K562 (cell line): ENCODE measurements around the gene ORMDL2. TPM values are rescaled to one million over a fixed set of nuclear protein-coding genes. Genes with fewer than 3 reads are reported as not detected.

Source experiments
- ATAC-seq: fragments of 200-7000 bp; cut with Tn5 transposase; 3 replicates; pipeline ENCODE4 v1.9.1; 2020; ENCODE audit warnings: moderate library complexity
- BruUV-seq: library from RNA; stranded (reverse); fragments of 400-500 nt; replicated peaks from 2 replicates; lab custom pipeline; 2021; lab: Mats Ljungman, UMichigan
- CTCF ChIA-PET: fragments of 300-600 bp; formaldehyde crosslinking; extraction: SDS; loops from one replicate; lab custom pipeline; 2021; ENCODE audit warnings: low intra/inter-chr PET ratio; lab: Yijun Ruan, JAX
- POLR2A ChIA-PET: fragments of 300-600, 350-650 bp; sonication (Branson Sonifier 250); formaldehyde crosslinking; extraction: SDS; loops from one replicate; lab custom pipeline; 2021; ENCODE audit warnings: antibody characterized with exemption, inconsistent platforms; lab: Yijun Ruan, JAX
- DNase-seq, 4 experiments: peaks; one replicate each; pipeline versions ENCODE4 v3.0.0 to v3.0.0-alpha.2; 2011 to 2018; ENCODE audit warnings: low spot score in 3 of 4, mixed read lengths in 3 of 4; ENCODE audit errors: extremely low read depth in 1 of 4
- FAIRE-seq: peaks from 2 replicates; lab custom pipeline; 2011; peaks lifted over from hg19 to GRCh38; lab: Jason Lieb, UNC
- H2AFZ ChIP-seq: 2 replicates; pipeline ENCODE4 v1.6.0; 2011; ENCODE audit warnings: low read depth, low read length, control low read depth, inconsistent platforms
- H3K27ac ChIP-seq: fragments of 200-600 bp; 3 replicates; pipeline ENCODE4 v1.8.0; 2011; ENCODE audit warnings: low read depth, mild to moderate bottlenecking, control low read depth, inconsistent platforms, low read length, moderate library complexity, mixed read lengths; ENCODE audit errors: extremely low read depth
- H3K27me3 ChIP-seq, 2 experiments: fragments of 300-600 bp in 1 of 2; 2 replicates in 1 of 2; 3 replicates in 1 of 2; pipeline versions ENCODE4 v1.6.0 to v1.8.0; 2011; ENCODE audit warnings: inconsistent platforms in 2 of 2, low read length in 2 of 2, mild to moderate bottlenecking in 1 of 2, mixed read lengths in 1 of 2, moderate library complexity in 1 of 2; ENCODE audit not compliant: control insufficient read depth in 2 of 2, insufficient read depth in 2 of 2
- H3K36me3 ChIP-seq: fragments of 300-600 bp; 3 replicates; pipeline ENCODE4 v1.8.0; 2011; ENCODE audit warnings: mild to moderate bottlenecking, low read length, inconsistent platforms; ENCODE audit not compliant: control insufficient read depth, insufficient read depth
- H3K4me1 ChIP-seq, 2 experiments: fragments of 200-600 bp in 1 of 2; replicated peaks in 1 of 2; 2 replicates in 1 of 2; 3 replicates in 1 of 2; pipeline versions ENCODE4 v1.5.1 to v1.8.0; 2011; ENCODE audit warnings: inconsistent platforms in 2 of 2, low read length in 2 of 2, mild to moderate bottlenecking in 1 of 2, mixed read lengths in 1 of 2, moderate library complexity in 1 of 2; ENCODE audit not compliant: control insufficient read depth in 2 of 2, insufficient read depth in 2 of 2
- H3K4me2 ChIP-seq: 2 replicates; pipeline ENCODE4 v1.6.1; 2011; ENCODE audit warnings: low read length, control low read depth, inconsistent platforms, mixed read lengths; ENCODE audit not compliant: insufficient read depth
- H3K4me3 ChIP-seq: fragments of 200-600 bp; sonication (generic), shearing (Covaris generic); 2 replicates; pipeline ENCODE4 v1.5.1; 2016; ENCODE audit warnings: control low read depth, inconsistent platforms
- H3K79me2 ChIP-seq: fragments of 200-600 bp; 3 replicates; pipeline ENCODE4 v1.8.0; 2011; ENCODE audit warnings: low read length, inconsistent platforms; ENCODE audit not compliant: control insufficient read depth, insufficient read depth
- H3K9ac ChIP-seq, 2 experiments: 2 replicates each; pipeline versions ENCODE4 v1.6.0 to v1.6.1; 2011; ENCODE audit warnings: low read depth in 2 of 2, low read length in 2 of 2, control low read depth in 1 of 2, inconsistent platforms in 1 of 2, mild to moderate bottlenecking in 1 of 2, mixed read lengths in 1 of 2; ENCODE audit not compliant: insufficient read depth in 1 of 2
- H3K9me1 ChIP-seq: one replicate; pipeline ENCODE4 v1.6.0; 2011; ENCODE audit warnings: inconsistent platforms, mild to moderate bottlenecking, low read length, moderate library complexity; ENCODE audit not compliant: control insufficient read depth, insufficient read depth
- H3K9me3 ChIP-seq: replicated peaks from 2 replicates; pipeline ENCODE4 v1.5.1; 2011; ENCODE audit warnings: low read depth, low read length, inconsistent platforms; ENCODE audit not compliant: control insufficient read depth, insufficient read depth
- H4K20me1 ChIP-seq: replicated peaks from 2 replicates; pipeline ENCODE4 v1.6.1; 2011; ENCODE audit warnings: low read length, inconsistent platforms, mixed read lengths; ENCODE audit not compliant: control insufficient read depth, insufficient read depth
- ASH1L ChIP-seq: fragments of 450-650 bp; IDR thresholded peaks from 2 replicates; pipeline ENCODE4 v1.6.1; 2018; ENCODE audit warnings: borderline replicate concordance, mild to moderate bottlenecking, low read depth; ENCODE audit not compliant: partially characterized antibody
- IRF2 ChIP-seq: sonication (generic); formaldehyde crosslinking; IDR thresholded peaks from 2 replicates; pipeline ENCODE4 v1.8.1; 2022; ENCODE audit warnings: mild to moderate bottlenecking, missing genetic modification reagents
- NONO ChIP-seq, 2 experiments: fragments of 200-400 bp in 1 of 2; fragments of 450-650 bp in 1 of 2; formaldehyde crosslinking in 1 of 2; IDR thresholded peaks; 2 replicates each; pipeline ENCODE4 v1.6.1; 2017; ENCODE audit warnings: low read depth in 2 of 2, mild to moderate bottlenecking in 2 of 2, moderate library complexity in 2 of 2, low read length in 1 of 2
- SIN3A ChIP-seq, 2 experiments: fragments of 150-350 bp in 1 of 2; IDR thresholded peaks; 2 replicates each; pipeline ENCODE4 v1.6.1; 2011 to 2016; ENCODE audit warnings: borderline replicate concordance in 2 of 2, low read depth in 2 of 2, low read length in 2 of 2, mild to moderate bottlenecking in 2 of 2, moderate library complexity in 2 of 2; ENCODE audit not compliant: control insufficient read depth in 1 of 2
- WGBS: fragments of 100-300 bp; shearing (Covaris generic); methylation state at CpG from one replicate; pipeline ENCODE4 v1.1.6; 2016; ENCODE audit warnings: low coverage, mixed read lengths; ENCODE audit not compliant: insufficient coverage; ENCODE audit errors: missing lambda C conversion rate; 5-methylcytosine and 5-hydroxymethylcytosine counted together
- in situ Hi-C: fragments of 300-500 bp; cut with MboI; formaldehyde crosslinking; loops from 4 replicates; pipeline ENCODE4 v1.15.0; 2018; ENCODE audit warnings: inconsistent platforms, mixed read lengths
- intact Hi-C: fragments of 100-400 bp; cut with micrococcal nuclease; formaldehyde crosslinking; loops from 2 replicates; pipeline ENCODE4 v1.14.2; 2022
- polyA plus RNA-seq, 8 experiments: library from polyadenylated mRNA; depleted of rRNA in 4 of 8; stranded (reverse) in 5 of 8; unstranded in 3 of 8; fragments of >200 nt; fragmentation: Nextera tagmentation in 2 of 8; fragmentation: Illumina TruSeq in 1 of 8; extraction: Ambion mirVana in 2 of 8; extraction: Trizol in 1 of 8; gene quantifications; 2 replicates each; pipeline versions ENCODE4 v1.2.1 to v1.2.3, GENCODE V29; 2011 to 2014; ENCODE audit warnings: inconsistent platforms in 1 of 8, missing spikeins in 1 of 8
- total RNA-seq, 7 experiments: library from RNA; depleted of rRNA in 6 of 7; stranded (reverse); fragments of >200 nt in 6 of 7; fragmentation: Illumina TruSeq in 2 of 7; extraction: Trizol in 2 of 7; gene quantifications; 2 replicates each; pipeline versions ENCODE4 v1.2.1 to v1.2.3, GENCODE V29; 2011 to 2021; ENCODE audit warnings: low replicate concordance in 1 of 7
- TF ChIP-seq, protein P1 (sequence below): fragments of 200-600 bp; sonication (generic); IDR thresholded peaks from one replicate; pipeline ENCODE4 v1.6.1; 2012; ENCODE audit warnings: mild to moderate bottlenecking, low read depth, low read length, inconsistent platforms
- TF ChIP-seq, protein P2 (sequence below), 2 experiments: IDR thresholded peaks in 1 of 2; conservative IDR thresholded peaks in 1 of 2; 2 replicates each; pipeline ENCODE4 v1.6.1; 2016; ENCODE audit warnings: low read depth in 2 of 2, mild to moderate bottlenecking in 1 of 2, missing compliant biosample characterization in 1 of 2, missing genetic modification characterization in 1 of 2, moderate library complexity in 1 of 2

Gene ORMDL2
- total and polyA plus RNA-seq, 9 of the 15 experiments (the other 6 are each of a cell fraction or from before 2014, with no cell fraction given) = 9.9 to 113 (median 34.4) TPM

DNA sequence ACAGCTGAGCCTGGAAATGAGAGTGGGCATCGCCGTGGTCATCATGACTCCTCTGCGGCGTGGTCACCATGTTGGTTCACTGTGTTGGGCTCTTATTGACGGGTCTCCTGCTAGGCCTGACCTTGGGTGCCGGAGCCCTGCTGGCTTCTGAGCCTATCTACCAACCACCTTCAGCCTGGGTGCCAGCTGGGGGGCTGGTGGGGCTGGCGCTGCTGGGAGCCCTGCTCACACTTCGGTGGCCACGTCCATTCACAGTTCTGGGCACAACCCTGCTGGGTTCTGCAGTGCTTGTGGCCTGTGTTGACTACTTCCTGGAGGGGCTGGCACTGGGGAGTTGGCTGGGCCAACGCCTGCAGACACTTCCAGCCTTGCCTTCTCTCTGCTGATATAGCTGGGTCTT, 15.2 kb downstream of the ORMDL2 start:
- no peak for ATAC-seq
- ChIA-PET CTCF (no interaction called here), POLR2A (interaction anchor here (0.6 to 8.3 kb wide), 3 partner anchors 14 to 158 kb away, joined by 3 to 64 read pairs (median 3); partner anchors contain the start of genes ORMDL2 and SARNP)
- Histone ChIP-seq H3K27me3 (no peaks in the 10 kb centered on the region), H3K4me3 (no peak overlapping the region), H3K9me1 (no peaks in the 10 kb centered on the region), H3K4me1 (peaks cover 16 to 29% of the 10 kb centered on the region in 2 experiments; a peak in 4 of 5 replicates), H4K20me1 (0 out of 2 replicates have a peak, but pooled peaks cover 4% of the 10 kb centered on the region), H3K9me3 (no peaks in the 10 kb centered on the region), H3K36me3 (peaks cover 6% of the 10 kb centered on the region; the same call in 1 of the 3 replicates), H3K27ac (no peak overlapping the region), H3K79me2 (peaks cover 23% of the 10 kb centered on the region), H3K9ac (peak overlapping the region in 1 of 2 experiments; percentile 40; a peak in 1 of 4 replicates), H3K4me2 (no peak overlapping the region), H2AFZ (no peak overlapping the region)
- in situ Hi-C loops = no loop called here
- FAIRE-seq = no peak
- DNase-seq = no peak
- no TSS peak for BruUV-seq
- WGBS = 81% methylated on average over 10 of the region's 10 CpGs
- intact Hi-C loops = no loop called here
- TF ChIP-seq, protein P1, sequence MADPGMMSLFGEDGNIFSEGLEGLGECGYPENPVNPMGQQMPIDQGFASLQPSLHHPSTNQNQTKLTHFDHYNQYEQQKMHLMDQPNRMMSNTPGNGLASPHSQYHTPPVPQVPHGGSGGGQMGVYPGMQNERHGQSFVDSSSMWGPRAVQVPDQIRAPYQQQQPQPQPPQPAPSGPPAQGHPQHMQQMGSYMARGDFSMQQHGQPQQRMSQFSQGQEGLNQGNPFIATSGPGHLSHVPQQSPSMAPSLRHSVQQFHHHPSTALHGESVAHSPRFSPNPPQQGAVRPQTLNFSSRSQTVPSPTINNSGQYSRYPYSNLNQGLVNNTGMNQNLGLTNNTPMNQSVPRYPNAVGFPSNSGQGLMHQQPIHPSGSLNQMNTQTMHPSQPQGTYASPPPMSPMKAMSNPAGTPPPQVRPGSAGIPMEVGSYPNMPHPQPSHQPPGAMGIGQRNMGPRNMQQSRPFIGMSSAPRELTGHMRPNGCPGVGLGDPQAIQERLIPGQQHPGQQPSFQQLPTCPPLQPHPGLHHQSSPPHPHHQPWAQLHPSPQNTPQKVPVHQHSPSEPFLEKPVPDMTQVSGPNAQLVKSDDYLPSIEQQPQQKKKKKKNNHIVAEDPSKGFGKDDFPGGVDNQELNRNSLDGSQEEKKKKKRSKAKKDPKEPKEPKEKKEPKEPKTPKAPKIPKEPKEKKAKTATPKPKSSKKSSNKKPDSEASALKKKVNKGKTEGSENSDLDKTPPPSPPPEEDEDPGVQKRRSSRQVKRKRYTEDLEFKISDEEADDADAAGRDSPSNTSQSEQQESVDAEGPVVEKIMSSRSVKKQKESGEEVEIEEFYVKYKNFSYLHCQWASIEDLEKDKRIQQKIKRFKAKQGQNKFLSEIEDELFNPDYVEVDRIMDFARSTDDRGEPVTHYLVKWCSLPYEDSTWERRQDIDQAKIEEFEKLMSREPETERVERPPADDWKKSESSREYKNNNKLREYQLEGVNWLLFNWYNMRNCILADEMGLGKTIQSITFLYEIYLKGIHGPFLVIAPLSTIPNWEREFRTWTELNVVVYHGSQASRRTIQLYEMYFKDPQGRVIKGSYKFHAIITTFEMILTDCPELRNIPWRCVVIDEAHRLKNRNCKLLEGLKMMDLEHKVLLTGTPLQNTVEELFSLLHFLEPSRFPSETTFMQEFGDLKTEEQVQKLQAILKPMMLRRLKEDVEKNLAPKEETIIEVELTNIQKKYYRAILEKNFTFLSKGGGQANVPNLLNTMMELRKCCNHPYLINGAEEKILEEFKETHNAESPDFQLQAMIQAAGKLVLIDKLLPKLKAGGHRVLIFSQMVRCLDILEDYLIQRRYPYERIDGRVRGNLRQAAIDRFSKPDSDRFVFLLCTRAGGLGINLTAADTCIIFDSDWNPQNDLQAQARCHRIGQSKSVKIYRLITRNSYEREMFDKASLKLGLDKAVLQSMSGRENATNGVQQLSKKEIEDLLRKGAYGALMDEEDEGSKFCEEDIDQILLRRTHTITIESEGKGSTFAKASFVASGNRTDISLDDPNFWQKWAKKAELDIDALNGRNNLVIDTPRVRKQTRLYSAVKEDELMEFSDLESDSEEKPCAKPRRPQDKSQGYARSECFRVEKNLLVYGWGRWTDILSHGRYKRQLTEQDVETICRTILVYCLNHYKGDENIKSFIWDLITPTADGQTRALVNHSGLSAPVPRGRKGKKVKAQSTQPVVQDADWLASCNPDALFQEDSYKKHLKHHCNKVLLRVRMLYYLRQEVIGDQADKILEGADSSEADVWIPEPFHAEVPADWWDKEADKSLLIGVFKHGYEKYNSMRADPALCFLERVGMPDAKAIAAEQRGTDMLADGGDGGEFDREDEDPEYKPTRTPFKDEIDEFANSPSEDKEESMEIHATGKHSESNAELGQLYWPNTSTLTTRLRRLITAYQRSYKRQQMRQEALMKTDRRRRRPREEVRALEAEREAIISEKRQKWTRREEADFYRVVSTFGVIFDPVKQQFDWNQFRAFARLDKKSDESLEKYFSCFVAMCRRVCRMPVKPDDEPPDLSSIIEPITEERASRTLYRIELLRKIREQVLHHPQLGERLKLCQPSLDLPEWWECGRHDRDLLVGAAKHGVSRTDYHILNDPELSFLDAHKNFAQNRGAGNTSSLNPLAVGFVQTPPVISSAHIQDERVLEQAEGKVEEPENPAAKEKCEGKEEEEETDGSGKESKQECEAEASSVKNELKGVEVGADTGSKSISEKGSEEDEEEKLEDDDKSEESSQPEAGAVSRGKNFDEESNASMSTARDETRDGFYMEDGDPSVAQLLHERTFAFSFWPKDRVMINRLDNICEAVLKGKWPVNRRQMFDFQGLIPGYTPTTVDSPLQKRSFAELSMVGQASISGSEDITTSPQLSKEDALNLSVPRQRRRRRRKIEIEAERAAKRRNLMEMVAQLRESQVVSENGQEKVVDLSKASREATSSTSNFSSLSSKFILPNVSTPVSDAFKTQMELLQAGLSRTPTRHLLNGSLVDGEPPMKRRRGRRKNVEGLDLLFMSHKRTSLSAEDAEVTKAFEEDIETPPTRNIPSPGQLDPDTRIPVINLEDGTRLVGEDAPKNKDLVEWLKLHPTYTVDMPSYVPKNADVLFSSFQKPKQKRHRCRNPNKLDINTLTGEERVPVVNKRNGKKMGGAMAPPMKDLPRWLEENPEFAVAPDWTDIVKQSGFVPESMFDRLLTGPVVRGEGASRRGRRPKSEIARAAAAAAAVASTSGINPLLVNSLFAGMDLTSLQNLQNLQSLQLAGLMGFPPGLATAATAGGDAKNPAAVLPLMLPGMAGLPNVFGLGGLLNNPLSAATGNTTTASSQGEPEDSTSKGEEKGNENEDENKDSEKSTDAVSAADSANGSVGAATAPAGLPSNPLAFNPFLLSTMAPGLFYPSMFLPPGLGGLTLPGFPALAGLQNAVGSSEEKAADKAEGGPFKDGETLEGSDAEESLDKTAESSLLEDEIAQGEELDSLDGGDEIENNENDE = no peak
- no peak for TF ChIP-seq ASH1L
- TF ChIP-seq IRF2 (CRISPR knock-in tag) = no peak
- TF ChIP-seq NONO (IDR thresholded peaks at IDR 0.05; ENCODE audit: low read depth in 2 of 2, low read length in 1 of 2) = no peak
- no peak for TF ChIP-seq SIN3A (IDR thresholded peaks at IDR 0.05; ENCODE audit: borderline replicate concordance in 2 of 2, control insufficient read depth in 1 of 2, low read depth in 2 of 2, low read length in 2 of 2)
- TF ChIP-seq, protein P2, sequence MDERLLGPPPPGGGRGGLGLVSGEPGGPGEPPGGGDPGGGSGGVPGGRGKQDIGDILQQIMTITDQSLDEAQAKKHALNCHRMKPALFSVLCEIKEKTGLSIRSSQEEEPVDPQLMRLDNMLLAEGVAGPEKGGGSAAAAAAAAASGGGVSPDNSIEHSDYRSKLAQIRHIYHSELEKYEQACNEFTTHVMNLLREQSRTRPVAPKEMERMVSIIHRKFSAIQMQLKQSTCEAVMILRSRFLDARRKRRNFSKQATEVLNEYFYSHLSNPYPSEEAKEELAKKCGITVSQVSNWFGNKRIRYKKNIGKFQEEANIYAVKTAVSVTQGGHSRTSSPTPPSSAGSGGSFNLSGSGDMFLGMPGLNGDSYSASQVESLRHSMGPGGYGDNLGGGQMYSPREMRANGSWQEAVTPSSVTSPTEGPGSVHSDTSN (CRISPR knock-in tag; IDR thresholded peaks at IDR 0.05; ENCODE audit: low read depth) = no peak
- TF ChIP-seq, protein P2 (tag; conservative IDR thresholded peaks at IDR 0.05; ENCODE audit: low read depth) = no peak
